ENCODE results near the gene OR52D1.

GRCh38 chr11:5514841-5515240 lies 26.4 kb downstream of the OR52D1 start:
- TF ChIP-seq, protein P1, sequence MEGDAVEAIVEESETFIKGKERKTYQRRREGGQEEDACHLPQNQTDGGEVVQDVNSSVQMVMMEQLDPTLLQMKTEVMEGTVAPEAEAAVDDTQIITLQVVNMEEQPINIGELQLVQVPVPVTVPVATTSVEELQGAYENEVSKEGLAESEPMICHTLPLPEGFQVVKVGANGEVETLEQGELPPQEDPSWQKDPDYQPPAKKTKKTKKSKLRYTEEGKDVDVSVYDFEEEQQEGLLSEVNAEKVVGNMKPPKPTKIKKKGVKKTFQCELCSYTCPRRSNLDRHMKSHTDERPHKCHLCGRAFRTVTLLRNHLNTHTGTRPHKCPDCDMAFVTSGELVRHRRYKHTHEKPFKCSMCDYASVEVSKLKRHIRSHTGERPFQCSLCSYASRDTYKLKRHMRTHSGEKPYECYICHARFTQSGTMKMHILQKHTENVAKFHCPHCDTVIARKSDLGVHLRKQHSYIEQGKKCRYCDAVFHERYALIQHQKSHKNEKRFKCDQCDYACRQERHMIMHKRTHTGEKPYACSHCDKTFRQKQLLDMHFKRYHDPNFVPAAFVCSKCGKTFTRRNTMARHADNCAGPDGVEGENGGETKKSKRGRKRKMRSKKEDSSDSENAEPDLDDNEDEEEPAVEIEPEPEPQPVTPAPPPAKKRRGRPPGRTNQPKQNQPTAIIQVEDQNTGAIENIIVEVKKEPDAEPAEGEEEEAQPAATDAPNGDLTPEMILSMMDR (IDR thresholded peaks at IDR 0.05) = no peak
- no peak for TF ChIP-seq POLR2A (IDR thresholded peaks at IDR 0.05)

Data from testis (tissue), 2 donors.